WTC11 (cell line): ENCODE measurements around the gene HHIPL2.

Experiments used
- ATF3 ChIP-seq: sonication (generic); formaldehyde crosslinking; conservative IDR thresholded peaks from 2 replicates; pipeline ENCODE4 v1.8.1; 2022; ENCODE audit warnings: mild to moderate bottlenecking, missing genetic modification reagents
- CREM ChIP-seq: sonication (generic); formaldehyde crosslinking; IDR thresholded peaks from 2 replicates; pipeline ENCODE4 v1.8.1; 2022; ENCODE audit warnings: mild to moderate bottlenecking, missing genetic modification reagents, moderate library complexity
- CTCF ChIP-seq: fragments of 200-600 bp; IDR thresholded peaks from 2 replicates; pipeline ENCODE4 v1.8.0; 2022; ENCODE audit warnings: antibody characterized with exemption
- E2F5 ChIP-seq: sonication (generic); formaldehyde crosslinking; IDR thresholded peaks from 2 replicates; pipeline ENCODE4 v1.8.1; 2022; ENCODE audit warnings: mild to moderate bottlenecking, moderate library complexity, missing genetic modification reagents
- ELF4 ChIP-seq: sonication (generic); formaldehyde crosslinking; IDR thresholded peaks from 2 replicates; pipeline ENCODE4 v1.8.1; 2022; ENCODE audit warnings: low read depth, mild to moderate bottlenecking, moderate library complexity, missing genetic modification reagents
- ETV6 ChIP-seq: sonication (generic); formaldehyde crosslinking; IDR thresholded peaks from 2 replicates; pipeline ENCODE4 v1.8.1; 2022; ENCODE audit warnings: mild to moderate bottlenecking, missing genetic modification reagents
- NFE2L1 ChIP-seq: sonication (generic); formaldehyde crosslinking; IDR thresholded peaks from 2 replicates; pipeline ENCODE4 v1.8.1; 2023; ENCODE audit warnings: missing genetic modification reagents
- NR1H2 ChIP-seq: sonication (generic); formaldehyde crosslinking; IDR thresholded peaks from 2 replicates; pipeline ENCODE4 v1.9.0; 2021; ENCODE audit warnings: mild to moderate bottlenecking, moderate library complexity, missing genetic modification reagents
- PREB ChIP-seq: sonication (generic); formaldehyde crosslinking; IDR thresholded peaks from 2 replicates; pipeline ENCODE4 v1.8.1; 2022; ENCODE audit warnings: mild to moderate bottlenecking, missing genetic modification reagents, moderate library complexity, borderline replicate concordance
- SP1 ChIP-seq: sonication (generic); formaldehyde crosslinking; conservative IDR thresholded peaks from 2 replicates; pipeline ENCODE4 v1.8.1; 2022; ENCODE audit warnings: missing genetic modification reagents
- ZNF138 ChIP-seq: sonication (generic); formaldehyde crosslinking; conservative IDR thresholded peaks from 2 replicates; pipeline ENCODE4 v1.8.1; 2022; ENCODE audit warnings: mild to moderate bottlenecking, moderate library complexity, missing genetic modification reagents
- ZNF263 ChIP-seq: sonication (generic); formaldehyde crosslinking; IDR thresholded peaks from 2 replicates; pipeline ENCODE4 v1.8.1; 2022; ENCODE audit warnings: low read depth, mild to moderate bottlenecking, moderate library complexity, missing genetic modification reagents

GRCh38 chr1:222540598-222540995, 7.3 kb downstream of the HHIPL2 start:
- TF ChIP-seq CTCF (no peak), SP1 (no peak), ETV6 (CRISPR knock-in tag) (no peak), NR1H2 (CRISPR knock-in tag) (no peak), ELF4 (CRISPR knock-in tag) (no peak), ZNF263 (no peak), PREB (CRISPR knock-in tag) (no peak), ZNF138 (CRISPR knock-in tag) (no peak), NFE2L1 (CRISPR knock-in tag) (no peak), E2F5 (CRISPR knock-in tag) (no peak), ATF3 (CRISPR knock-in tag) (no peak), CREM (CRISPR knock-in tag) (no peak)
